HG03565 (cell line): ENCODE measurements around the gene ACOT7.
"Not testable (repeated sequence)": the region's sequence is repeated elsewhere in the genome, so short reads cannot be mapped to it uniquely, and the experiment has no call there.

ENCODE experiments used
- ATAC-seq: cut with Tn5 transposase; IDR thresholded peaks from one replicate; pipeline ENCODE4 v1.9.1; 2021; ENCODE audit warnings: mild to moderate bottlenecking, moderate library complexity; ENCODE audit not compliant: unreplicated experiment

Gene ACOT7

DNA sequence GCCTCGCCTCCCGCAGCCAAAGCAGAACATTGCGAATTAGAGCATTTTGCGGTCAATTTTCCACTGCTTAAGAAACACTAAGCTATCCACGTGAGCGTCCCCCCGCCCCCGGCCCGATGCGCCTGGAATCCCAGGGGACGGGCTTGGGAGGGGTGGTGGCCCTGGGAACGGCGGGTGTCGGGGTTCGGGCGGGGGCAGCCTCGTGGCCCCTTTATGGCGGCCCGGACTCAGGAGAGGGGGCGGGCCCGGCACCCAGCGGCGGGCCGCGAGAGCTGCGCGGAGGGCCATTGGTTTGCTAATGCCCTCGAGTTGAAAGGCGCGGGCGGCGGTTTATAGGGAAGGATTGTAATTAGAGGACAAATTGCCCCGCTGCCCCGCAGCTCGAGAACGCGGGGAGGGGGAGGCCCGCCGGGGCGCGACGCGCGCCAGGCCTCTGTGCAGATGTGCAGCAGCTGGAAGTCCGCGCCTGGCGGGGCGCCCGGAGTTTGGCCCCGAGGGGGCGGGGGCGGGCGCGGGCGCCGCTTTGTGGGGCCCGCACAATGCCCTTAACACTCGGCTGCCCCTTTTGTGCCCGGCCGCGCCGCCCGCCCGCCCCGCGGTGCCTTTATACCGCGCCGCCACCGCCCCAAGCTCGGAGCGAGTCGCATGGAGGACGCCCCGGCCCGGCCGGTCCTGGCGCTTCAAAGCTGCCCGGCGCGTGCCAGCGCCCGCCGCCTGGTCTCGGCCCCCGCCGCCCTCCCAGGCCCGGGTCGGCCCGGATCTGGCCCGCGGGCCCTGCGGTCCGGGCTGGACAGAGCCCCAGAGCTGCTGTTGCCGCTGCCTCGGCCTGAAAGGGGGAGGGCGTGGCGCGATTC lies 151.5 kb downstream of the ACOT7 start:
- no peak for ATAC-seq

DNA sequence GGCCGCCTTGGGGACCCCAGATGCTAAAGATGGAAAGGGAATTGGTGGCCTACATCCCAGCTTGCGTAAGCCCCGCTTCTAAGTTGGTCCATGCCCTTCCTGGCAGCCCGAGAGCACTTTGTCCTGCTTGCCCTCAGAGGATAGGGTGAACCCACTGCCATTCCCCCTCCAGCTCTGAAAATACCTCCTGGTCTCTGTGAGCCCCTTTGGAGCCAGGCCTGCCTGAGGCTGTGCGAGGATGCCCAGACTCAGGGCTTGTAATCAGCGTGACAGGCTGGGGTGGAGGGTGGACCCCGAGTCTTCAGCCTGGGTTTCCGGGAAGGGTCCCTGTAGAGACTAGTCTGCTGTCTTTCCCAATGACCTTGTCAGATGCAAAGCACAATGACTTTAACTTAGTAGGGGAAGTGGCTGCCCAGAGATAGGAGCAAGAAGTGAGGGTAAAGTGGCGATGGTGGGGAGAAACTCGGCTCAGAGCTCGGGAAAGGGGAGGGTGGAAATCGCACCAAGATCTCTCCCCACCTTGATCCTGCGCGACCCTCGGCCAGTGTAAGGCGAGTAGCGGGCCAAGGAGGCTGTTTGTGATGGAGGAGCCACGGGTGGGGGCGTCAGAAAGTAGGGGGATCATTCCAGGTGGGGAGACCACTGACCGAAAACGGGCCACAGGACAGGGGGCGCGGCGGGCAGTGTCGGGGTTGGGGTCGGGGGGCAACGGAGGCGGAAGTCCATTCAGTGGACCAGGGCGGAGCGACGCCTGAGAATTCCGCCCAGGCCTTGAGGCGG lies 152.3 kb downstream of the ACOT7 start:
- no peak for ATAC-seq

DNA sequence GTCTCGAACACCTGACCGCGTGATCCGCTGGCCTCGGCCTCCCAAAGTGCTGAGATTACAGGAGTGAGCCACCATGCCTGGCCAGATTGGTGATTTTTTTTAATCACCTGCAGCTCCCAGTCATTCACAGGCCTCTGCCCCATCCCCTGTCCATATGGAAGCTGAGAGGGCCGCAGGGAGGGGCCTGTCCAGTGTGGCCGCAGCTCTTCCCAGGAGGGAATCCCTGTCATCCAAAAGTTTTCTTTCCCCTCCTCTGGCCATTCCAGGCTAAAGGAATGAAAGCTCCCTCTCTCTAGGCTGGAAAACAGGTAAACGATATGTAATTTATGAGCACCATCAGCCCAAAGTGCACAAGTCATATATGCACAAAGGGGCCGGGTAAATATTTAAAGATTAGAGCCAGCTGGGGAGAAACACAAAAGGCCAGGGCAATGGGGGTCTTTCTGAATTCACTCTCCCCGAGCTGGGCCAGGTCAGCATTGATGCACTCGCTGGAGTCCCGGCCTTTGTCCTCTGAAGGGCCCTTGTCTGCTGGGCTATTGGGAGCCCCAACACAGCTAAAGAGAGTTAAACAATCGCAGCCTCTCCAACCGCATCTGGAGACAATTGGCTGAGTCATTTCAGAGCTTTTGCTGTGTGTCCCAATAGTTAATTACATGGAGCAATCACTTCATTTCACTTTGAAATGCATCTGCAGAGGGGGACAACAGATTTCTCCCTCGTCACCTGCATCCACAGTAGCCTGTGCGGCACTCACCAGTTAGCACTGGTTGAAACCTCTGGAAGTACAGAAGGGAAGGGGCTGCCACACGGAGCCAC lies 153.4 kb downstream of the ACOT7 start:
- no peak for ATAC-seq

DNA sequence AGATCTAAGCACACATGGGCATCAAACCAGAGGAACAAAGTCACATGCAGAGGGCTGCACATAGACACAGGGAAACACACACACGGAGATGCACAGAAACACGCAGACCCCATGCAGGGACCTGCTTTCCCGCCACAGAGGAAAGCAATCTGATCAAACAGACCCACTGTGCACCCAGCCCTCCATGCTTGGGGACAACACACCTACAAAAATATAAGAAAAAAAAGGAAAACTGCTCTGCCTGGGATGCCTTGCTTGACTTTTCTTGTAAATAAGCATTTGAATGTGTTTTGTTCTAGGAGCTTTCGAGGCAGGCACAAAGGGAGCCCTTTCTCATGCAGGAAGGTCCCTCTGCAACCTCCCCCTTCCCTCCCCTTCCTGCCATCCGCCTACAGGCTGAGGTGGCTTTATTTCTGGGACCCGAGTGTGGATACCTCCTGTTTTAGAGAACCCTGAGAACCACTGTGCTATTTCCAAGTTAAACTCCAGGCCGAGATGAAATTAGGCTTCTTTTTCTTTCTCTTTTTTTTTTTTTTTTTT lies 154.3 kb downstream of the ACOT7 start:
- ATAC-seq, result no peak

GRCh38 chr1:6237093-6237492 lies 156.5 kb downstream of the ACOT7 start:
- ATAC-seq, result no peak

- no peak for ATAC-seq
Measured at GRCh38 chr1:6235296-6235677, 158.3 kb downstream of the ACOT7 start.

- no peak for ATAC-seq
Measured at GRCh38 chr1:6234502-6235295, 158.9 kb downstream of the ACOT7 start.

DNA sequence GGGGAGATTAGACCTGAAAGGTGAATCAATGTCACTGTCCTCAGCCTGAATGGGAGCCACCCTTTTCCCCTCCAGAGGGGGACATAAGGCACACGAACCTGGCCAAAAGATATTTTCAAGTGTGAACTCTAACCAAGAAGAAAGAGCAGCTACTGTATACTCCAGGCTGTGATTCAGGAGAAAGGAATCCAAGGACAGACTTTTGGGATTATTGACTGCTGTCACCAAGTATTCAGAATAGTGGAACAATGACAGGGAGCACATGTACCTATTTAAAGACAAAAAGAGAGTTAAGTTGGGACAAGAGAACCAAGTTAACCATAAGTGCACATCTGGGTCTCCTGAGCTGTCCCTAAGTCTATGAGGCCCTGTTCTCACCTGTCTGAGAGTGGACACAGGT lies 160.2 kb downstream of the ACOT7 start:
- no peak for ATAC-seq

DNA sequence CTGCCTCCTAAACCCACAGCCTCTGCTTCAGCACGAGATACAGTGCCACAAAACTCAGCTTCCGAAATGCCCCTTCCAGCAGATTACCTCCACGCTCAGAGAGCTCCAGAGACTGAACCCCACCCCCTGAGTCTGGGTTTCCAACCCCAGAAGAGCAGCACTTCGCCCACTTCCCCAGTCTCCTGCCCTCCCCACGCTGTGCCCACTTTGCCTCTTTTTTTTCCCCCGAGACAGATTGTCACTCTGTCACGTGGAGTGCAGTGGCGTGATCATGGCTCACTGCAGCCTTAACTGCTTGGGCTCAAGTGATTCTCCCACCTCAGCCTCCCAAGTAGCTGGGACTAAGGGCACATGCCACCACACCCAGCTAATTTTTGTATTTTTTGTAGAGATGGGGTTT lies 167.9 kb downstream of the ACOT7 start:
- no peak for ATAC-seq

DNA sequence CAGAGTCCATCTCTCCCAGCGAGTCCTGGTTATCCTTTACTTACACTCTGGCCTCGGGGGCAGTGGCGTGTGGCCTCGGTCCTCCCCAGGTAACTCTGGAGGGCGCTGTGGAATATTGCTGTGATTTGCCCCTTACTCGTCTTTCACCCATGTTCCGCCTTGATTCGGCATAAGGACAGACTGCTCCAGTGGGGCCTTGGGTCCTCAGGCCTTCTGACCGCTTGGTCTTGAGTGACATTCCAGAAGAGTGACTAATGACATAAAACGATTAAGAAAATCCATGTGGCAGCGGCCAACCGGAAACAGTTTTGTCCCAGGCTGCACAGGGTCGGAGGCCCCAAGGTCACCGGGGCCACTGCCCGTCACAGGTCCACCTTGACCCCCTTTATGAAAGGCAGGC lies 168.8 kb downstream of the ACOT7 start:
- ATAC-seq, result no peak

- no peak for ATAC-seq
Measured at GRCh38 chr1:6223617-6224016, 169.9 kb downstream of the ACOT7 start.

DNA sequence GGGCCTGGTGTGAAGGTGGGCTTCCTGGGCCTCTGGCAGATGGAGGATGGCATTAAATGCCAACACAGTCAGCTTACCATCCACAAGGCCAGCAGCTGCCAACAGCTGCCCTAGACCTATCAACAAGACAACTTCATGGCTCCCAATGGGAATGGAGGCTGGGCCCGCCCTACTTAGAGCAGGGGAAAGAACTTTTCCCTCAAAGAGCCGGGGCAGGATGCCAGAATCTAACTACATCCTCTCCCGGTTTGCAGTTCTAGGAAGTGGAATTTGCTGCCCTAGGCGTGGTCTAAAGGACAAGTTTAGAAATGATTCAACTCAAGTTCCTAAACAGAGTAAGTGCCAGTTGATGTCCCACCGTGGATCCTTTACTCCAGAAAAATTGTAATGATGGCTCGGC lies 170.9 kb downstream of the ACOT7 start:
- no peak for ATAC-seq

DNA sequence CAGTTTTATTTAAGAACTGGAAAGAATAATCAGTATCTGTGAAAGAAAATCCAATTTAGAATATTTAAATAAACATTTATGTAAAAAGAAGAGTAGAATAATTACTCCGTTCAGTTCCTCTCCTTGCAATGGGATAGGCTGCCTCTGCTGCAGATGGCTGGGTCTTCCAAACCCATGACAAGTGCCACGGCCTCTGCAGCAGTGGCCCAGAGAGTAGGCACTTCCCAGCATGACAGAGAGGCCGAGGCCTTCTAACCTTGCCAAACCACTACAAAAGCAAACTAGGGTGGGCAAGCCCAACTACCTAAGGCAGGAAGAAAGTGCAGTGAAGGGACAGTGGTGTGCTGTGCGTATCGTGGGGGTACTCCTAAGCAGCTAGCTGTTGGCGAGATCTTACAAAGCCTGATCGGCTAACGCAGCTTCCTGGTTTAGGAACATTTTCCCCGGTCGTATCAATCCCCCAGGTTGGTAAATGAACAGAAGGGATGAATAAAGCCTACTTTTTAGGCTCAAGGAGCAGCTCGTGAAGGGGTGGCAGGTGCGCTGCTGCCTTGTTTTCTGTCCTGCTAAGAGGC lies 172.3 kb downstream of the ACOT7 start:
- ATAC-seq, result no peak

- ATAC-seq, result no peak
Measured at GRCh38 chr1:6220236-6220635, 173.3 kb downstream of the ACOT7 start.

- ATAC-seq, result not testable (repeated sequence)
Measured at GRCh38 chr1:6219641-6220040, 173.9 kb downstream of the ACOT7 start.

- ATAC-seq, result no peak
Measured at GRCh38 chr1:6218375-6219164, 175.0 kb downstream of the ACOT7 start.
